WTC11 (cell line): Measurements from ENCODE around the gene LCE5A. TPM values are rescaled to one million over a fixed set of nuclear protein-coding genes. Genes with fewer than 3 reads are reported as not detected.

ENCODE experiments used
- ATAC-seq: fragments of 200-7000 bp; cut with Tn5 transposase; 2 replicates; pipeline ENCODE4 v1.10.0; 2021; ENCODE audit warnings: mild to moderate bottlenecking, moderate library complexity
- CTCF ChIA-PET: fragments of 300-600 bp; sonication (Branson Sonifier 250); formaldehyde crosslinking; loops from one replicate; lab custom pipeline; 2021; ENCODE audit warnings: antibody characterized with exemption; lab: Charles Lee
- POLR2A ChIA-PET: fragments of 350-600 bp; sonication (Branson Sonifier 250); formaldehyde crosslinking; loops from one replicate; lab custom pipeline; 2021; ENCODE audit warnings: antibody characterized with exemption; lab: Charles Lee
- DNase-seq: peaks from one replicate; pipeline ENCODE4 v3.0.0; 2021; ENCODE audit warnings: low spot score
- H3K27ac Mint-ChIP-seq: 2 replicates; pipeline ENCODE4 v1.8.0; 2021; ENCODE audit warnings: mixed read lengths
- H3K27me3 Mint-ChIP-seq: 2 replicates; pipeline ENCODE4 v1.8.0; 2021; ENCODE audit warnings: low read depth, mild to moderate bottlenecking, moderate library complexity, mixed read lengths
- H3K36me3 Mint-ChIP-seq: 2 replicates; pipeline ENCODE4 v1.8.0; 2021; ENCODE audit warnings: mixed read lengths
- H3K4me1 Mint-ChIP-seq: 2 replicates; pipeline ENCODE4 v1.8.0; 2022; ENCODE audit warnings: mixed read lengths
- H3K4me3 Mint-ChIP-seq: 2 replicates; pipeline ENCODE4 v1.8.0; 2021; ENCODE audit warnings: mild to moderate bottlenecking, moderate library complexity, mixed read lengths
- H3K9me3 Mint-ChIP-seq: 2 replicates; pipeline ENCODE4 v1.8.0; 2021; ENCODE audit warnings: mixed read lengths
- ATF1 ChIP-seq: sonication (generic); formaldehyde crosslinking; IDR thresholded peaks from 2 replicates; pipeline ENCODE4 v1.8.1; 2023; ENCODE audit warnings: mild to moderate bottlenecking, moderate library complexity, missing genetic modification reagents
- ESRRA ChIP-seq: sonication (generic); formaldehyde crosslinking; IDR thresholded peaks from 2 replicates; pipeline ENCODE4 v1.8.1; 2022; ENCODE audit warnings: mild to moderate bottlenecking, missing genetic modification reagents, borderline replicate concordance
- FOXK1 ChIP-seq: sonication (generic); formaldehyde crosslinking; IDR thresholded peaks from 2 replicates; pipeline ENCODE4 v1.8.0; 2022; ENCODE audit warnings: mild to moderate bottlenecking, moderate library complexity, missing genetic modification reagents
- FOXP1 ChIP-seq: sonication (generic); formaldehyde crosslinking; IDR thresholded peaks from 2 replicates; pipeline ENCODE4 v1.8.0; 2022; ENCODE audit warnings: missing genetic modification reagents, mild to moderate bottlenecking, moderate library complexity, borderline replicate concordance
- GRHL2 ChIP-seq: fragments of 250-450 bp; sonication (Bioruptor Pico); IDR thresholded peaks from 2 replicates; pipeline ENCODE4 v1.8.0; 2022; ENCODE audit warnings: mild to moderate bottlenecking, moderate library complexity; ENCODE audit not compliant: insufficient replicate concordance, severe bottlenecking
- HMGA2 ChIP-seq: fragments of 250-450 bp; sonication (Bioruptor Pico); IDR thresholded peaks from 2 replicates; pipeline ENCODE4 v1.4.0; 2021; ENCODE audit warnings: mild to moderate bottlenecking, moderate library complexity
- IRF2 ChIP-seq: sonication (generic); formaldehyde crosslinking; IDR thresholded peaks from 2 replicates; pipeline ENCODE4 v1.8.0; 2022; ENCODE audit warnings: low read depth, missing genetic modification reagents, borderline replicate concordance
- JAZF1 ChIP-seq: fragments of 250-450 bp; sonication (Bioruptor Pico); IDR thresholded peaks from 2 replicates; pipeline ENCODE4 v1.9.0; 2021; ENCODE audit warnings: moderate library complexity, mild to moderate bottlenecking, inconsistent platforms
- JUN ChIP-seq: sonication (generic); formaldehyde crosslinking; IDR thresholded peaks from 2 replicates; pipeline ENCODE4 v1.8.0; 2023; ENCODE audit warnings: mild to moderate bottlenecking, missing genetic modification reagents
- KAT7 ChIP-seq: sonication (generic); formaldehyde crosslinking; IDR thresholded peaks from 2 replicates; pipeline ENCODE4 v1.8.1; 2023; ENCODE audit warnings: missing genetic modification reagents, mild to moderate bottlenecking, borderline replicate concordance
- MYBL2 ChIP-seq: sonication (generic); formaldehyde crosslinking; IDR thresholded peaks from 2 replicates; pipeline ENCODE4 v1.8.1; 2023; ENCODE audit warnings: mild to moderate bottlenecking, moderate library complexity, missing genetic modification reagents
- NR2C2 ChIP-seq: sonication (generic); formaldehyde crosslinking; IDR thresholded peaks from 2 replicates; pipeline ENCODE4 v1.8.0; 2022; ENCODE audit warnings: mild to moderate bottlenecking, missing genetic modification reagents
- NR3C1 ChIP-seq: sonication (generic); formaldehyde crosslinking; conservative IDR thresholded peaks from 2 replicates; pipeline ENCODE4 v1.8.1; 2023; ENCODE audit warnings: low read depth, mild to moderate bottlenecking, missing genetic modification reagents
- PRRX2 ChIP-seq: fragments of 250-450 bp; sonication (Bioruptor Pico); IDR thresholded peaks from 2 replicates; pipeline ENCODE4 v1.8.0; 2021; ENCODE audit warnings: mild to moderate bottlenecking
- TCF7 ChIP-seq: sonication (generic); formaldehyde crosslinking; IDR thresholded peaks from 2 replicates; pipeline ENCODE4 v1.8.0; 2022; ENCODE audit warnings: mild to moderate bottlenecking, low read depth, missing genetic modification reagents, moderate library complexity
- ZNF121 ChIP-seq: sonication (generic); formaldehyde crosslinking; IDR thresholded peaks from 2 replicates; pipeline ENCODE4 v1.8.0; 2023; ENCODE audit warnings: missing genetic modification reagents
- ZNF423 ChIP-seq: fragments of 250-450 bp; sonication (Bioruptor Pico); IDR thresholded peaks from 2 replicates; pipeline ENCODE4 v2.1.2; 2022; ENCODE audit warnings: mild to moderate bottlenecking, moderate library complexity
- total RNA-seq: library from RNA; stranded (reverse); gene quantifications from 3 replicates; pipeline ENCODE4 v1.2.3, GENCODE V29; 2021
- TF ChIP-seq, protein P1 (sequence below): sonication (generic); formaldehyde crosslinking; IDR thresholded peaks from 2 replicates; pipeline ENCODE4 v1.8.1; 2023; ENCODE audit warnings: mild to moderate bottlenecking, missing genetic modification reagents, moderate library complexity
- TF ChIP-seq, protein P2 (sequence below): sonication (generic); formaldehyde crosslinking; IDR thresholded peaks from 2 replicates; pipeline ENCODE4 v1.8.1; 2022; ENCODE audit warnings: low read depth, mild to moderate bottlenecking, moderate library complexity, missing genetic modification reagents, borderline replicate concordance
- TF ChIP-seq, protein P3 (sequence below): sonication (generic); formaldehyde crosslinking; IDR thresholded peaks from 2 replicates; pipeline ENCODE4 v1.8.0; 2022; ENCODE audit warnings: mild to moderate bottlenecking, missing genetic modification reagents
- TF ChIP-seq, protein P4 (sequence below): sonication (generic); formaldehyde crosslinking; conservative IDR thresholded peaks from 2 replicates; pipeline ENCODE4 v1.8.1; 2022; ENCODE audit warnings: mild to moderate bottlenecking, missing genetic modification reagents
- TF ChIP-seq, protein P5 (sequence below): sonication (generic); formaldehyde crosslinking; IDR thresholded peaks from 2 replicates; pipeline ENCODE4 v1.8.0; 2022; ENCODE audit warnings: mild to moderate bottlenecking, missing genetic modification reagents
- TF ChIP-seq, protein P6 (sequence below): fragments of 250-450 bp; sonication (Bioruptor Pico); IDR thresholded peaks from 2 replicates; pipeline ENCODE4 v1.9.0; 2021; ENCODE audit warnings: moderate library complexity, mild to moderate bottlenecking, inconsistent platforms, borderline replicate concordance
- TF ChIP-seq, protein P7 (sequence below): sonication (generic); formaldehyde crosslinking; IDR thresholded peaks from 2 replicates; pipeline ENCODE4 v1.8.0; 2022; ENCODE audit warnings: mild to moderate bottlenecking, missing genetic modification reagents
- TF ChIP-seq, protein P8 (sequence below): sonication (generic); formaldehyde crosslinking; IDR thresholded peaks from 2 replicates; pipeline ENCODE4 v1.8.1; 2023; ENCODE audit warnings: mild to moderate bottlenecking, missing genetic modification reagents

LCE5A gene
- total RNA-seq, 1 experiment from 2014 or later, result not detected

DNA sequence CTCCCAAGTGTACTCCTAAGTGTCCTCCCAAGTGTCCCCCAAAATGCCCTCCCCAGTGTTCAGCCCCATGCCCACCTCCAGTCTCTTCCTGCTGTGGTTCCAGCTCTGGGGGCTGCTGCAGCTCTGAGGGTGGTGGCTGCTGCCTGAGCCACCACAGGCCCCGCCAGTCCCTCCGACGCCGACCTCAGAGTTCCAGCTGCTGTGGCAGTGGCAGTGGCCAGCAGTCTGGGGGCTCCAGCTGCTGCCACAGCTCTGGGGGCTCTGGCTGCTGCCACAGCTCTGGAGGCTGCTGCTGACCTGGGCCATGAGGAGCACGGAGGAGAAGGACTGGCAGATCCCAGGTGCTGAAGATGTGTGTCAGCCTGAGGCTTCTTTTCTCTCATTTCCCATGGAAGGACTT lies 993 bp downstream of the LCE5A start:
- DNase-seq, result no peak
- peaks cover 79% of the 10 kb centered on the region for H3K9me3 Mint-ChIP-seq
- H3K27ac Mint-ChIP-seq, result no peak overlapping the region

DNA sequence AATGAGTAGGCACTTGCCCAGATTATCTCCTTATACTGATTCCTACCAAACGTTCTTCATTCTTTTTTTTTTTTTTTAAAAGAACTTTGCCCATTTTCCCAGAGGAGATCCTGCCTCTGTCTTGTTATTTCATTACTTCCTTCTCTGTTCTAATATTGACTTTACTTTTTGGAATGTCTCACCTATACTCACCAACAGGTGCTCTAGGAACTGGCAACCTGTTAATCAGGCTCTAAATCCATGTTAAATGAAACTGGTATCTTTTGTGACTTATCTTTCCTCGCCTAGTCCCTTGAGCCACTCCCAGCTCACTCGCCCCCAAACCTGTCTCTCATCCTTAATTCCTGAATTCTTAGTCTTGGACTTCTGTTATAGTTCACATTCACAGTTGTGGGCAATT lies 2.5 kb downstream of the LCE5A start:
- H3K4me1 Mint-ChIP-seq, result no peaks in the 10 kb centered on the region
- ChIA-PET POLR2A (no interaction called here), CTCF (no interaction called here)
- H3K27me3 Mint-ChIP-seq, result peaks cover 18% of the 10 kb centered on the region
- ATAC-seq (no peak), DNase-seq (no peak)
- peaks cover 70% of the 10 kb centered on the region for H3K36me3 Mint-ChIP-seq
- H3K4me3 Mint-ChIP-seq, result no peak overlapping the region
- H3K9me3 Mint-ChIP-seq, result peaks cover 78% of the 10 kb centered on the region
- no peak overlapping the region for H3K27ac Mint-ChIP-seq
- TF ChIP-seq HMGA2 (CRISPR knock-in tag) (no peak), MYBL2 (CRISPR knock-in tag) (no peak), FOXP1 (CRISPR knock-in tag) (no peak), ZNF121 (CRISPR knock-in tag) (no peak), IRF2 (CRISPR knock-in tag) (no peak)
- TF ChIP-seq, protein P1, sequence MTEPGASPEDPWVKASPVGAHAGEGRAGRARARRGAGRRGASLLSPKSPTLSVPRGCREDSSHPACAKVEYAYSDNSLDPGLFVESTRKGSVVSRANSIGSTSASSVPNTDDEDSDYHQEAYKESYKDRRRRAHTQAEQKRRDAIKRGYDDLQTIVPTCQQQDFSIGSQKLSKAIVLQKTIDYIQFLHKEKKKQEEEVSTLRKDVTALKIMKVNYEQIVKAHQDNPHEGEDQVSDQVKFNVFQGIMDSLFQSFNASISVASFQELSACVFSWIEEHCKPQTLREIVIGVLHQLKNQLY (CRISPR knock-in tag), result no peak
- TF ChIP-seq, protein P2, sequence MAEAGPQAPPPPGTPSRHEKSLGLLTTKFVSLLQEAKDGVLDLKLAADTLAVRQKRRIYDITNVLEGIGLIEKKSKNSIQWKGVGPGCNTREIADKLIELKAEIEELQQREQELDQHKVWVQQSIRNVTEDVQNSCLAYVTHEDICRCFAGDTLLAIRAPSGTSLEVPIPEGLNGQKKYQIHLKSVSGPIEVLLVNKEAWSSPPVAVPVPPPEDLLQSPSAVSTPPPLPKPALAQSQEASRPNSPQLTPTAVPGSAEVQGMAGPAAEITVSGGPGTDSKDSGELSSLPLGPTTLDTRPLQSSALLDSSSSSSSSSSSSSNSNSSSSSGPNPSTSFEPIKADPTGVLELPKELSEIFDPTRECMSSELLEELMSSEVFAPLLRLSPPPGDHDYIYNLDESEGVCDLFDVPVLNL (CRISPR knock-in tag), result no peak

More for the DNA sequence above, 993 bp downstream of the LCE5A start:
- no peaks in the 10 kb centered on the region for H3K4me1 Mint-ChIP-seq
- no peak for ATAC-seq
- H3K36me3 Mint-ChIP-seq, result peaks cover 70% of the 10 kb centered on the region
- peaks cover 22% of the 10 kb centered on the region for H3K27me3 Mint-ChIP-seq
- TF ChIP-seq JUN (CRISPR knock-in tag) (no peak), NR2C2 (no peak), GRHL2 (CRISPR knock-in tag) (no peak), TCF7 (no peak), FOXK1 (CRISPR knock-in tag) (no peak)
- TF ChIP-seq, protein P3, sequence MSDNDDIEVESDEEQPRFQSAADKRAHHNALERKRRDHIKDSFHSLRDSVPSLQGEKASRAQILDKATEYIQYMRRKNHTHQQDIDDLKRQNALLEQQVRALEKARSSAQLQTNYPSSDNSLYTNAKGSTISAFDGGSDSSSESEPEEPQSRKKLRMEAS, result no peak
- CTCF ChIA-PET, result no interaction called here
- H3K4me3 Mint-ChIP-seq, result no peak overlapping the region
- POLR2A ChIA-PET, result no interaction called here

DNA sequence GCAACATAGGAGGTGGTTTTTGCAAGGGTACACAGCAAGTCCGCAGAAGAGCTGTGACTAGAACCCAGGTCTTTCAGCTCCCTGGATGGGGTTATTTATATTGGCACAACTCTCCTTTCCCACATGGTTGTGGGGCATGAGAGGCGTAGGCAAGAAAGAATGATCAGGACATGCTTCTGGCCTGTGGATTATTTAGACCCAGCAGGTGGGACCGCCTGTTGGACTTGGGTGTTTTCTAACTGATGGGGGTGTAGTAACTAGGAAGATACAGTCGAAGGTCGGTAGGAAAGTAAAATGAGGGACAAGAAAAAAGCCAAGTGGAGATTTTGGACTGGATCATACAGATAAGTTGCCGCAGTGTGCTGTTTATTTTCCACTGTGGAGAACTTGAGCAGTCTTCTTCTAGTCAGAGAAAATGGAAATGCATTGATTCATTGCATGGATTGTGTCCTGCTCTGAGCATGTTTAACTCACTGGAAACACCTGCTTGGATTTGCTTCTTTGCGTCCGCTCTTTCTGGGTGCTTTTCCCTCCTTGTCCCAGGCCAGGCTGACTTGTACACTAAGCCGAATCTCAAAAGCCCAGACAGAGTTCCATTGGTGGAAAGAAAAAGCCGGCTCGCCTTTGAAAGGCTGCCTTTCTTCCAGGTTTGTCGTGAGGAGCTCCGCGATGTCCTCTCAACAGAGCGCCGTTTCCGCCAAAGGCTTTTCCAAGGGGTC lies 4.3 kb downstream of the LCE5A start:
- Mint-ChIP-seq H3K27ac (no peak overlapping the region), H3K36me3 (peaks cover 59% of the 10 kb centered on the region), H3K4me3 (no peak overlapping the region), H3K4me1 (no peaks in the 10 kb centered on the region), H3K27me3 (peaks cover 16% of the 10 kb centered on the region), H3K9me3 (peaks cover 63% of the 10 kb centered on the region)
- ChIA-PET POLR2A (no interaction called here), CTCF (no interaction called here)
- no peak for DNase-seq
- no peak for ATAC-seq
- TF ChIP-seq PRRX2 (CRISPR knock-in tag) (no peak), JAZF1 (CRISPR knock-in tag) (no peak), ATF1 (no peak), NR3C1 (CRISPR knock-in tag) (no peak), FOXK1 (CRISPR knock-in tag) (no peak), IRF2 (CRISPR knock-in tag) (no peak), FOXP1 (CRISPR knock-in tag) (no peak), KAT7 (CRISPR knock-in tag) (no peak), ZNF423 (no peak), ESRRA (no peak)
- TF ChIP-seq, protein P4, sequence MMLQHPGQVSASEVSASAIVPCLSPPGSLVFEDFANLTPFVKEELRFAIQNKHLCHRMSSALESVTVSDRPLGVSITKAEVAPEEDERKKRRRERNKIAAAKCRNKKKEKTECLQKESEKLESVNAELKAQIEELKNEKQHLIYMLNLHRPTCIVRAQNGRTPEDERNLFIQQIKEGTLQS (CRISPR knock-in tag), result no peak
- TF ChIP-seq, protein P5, sequence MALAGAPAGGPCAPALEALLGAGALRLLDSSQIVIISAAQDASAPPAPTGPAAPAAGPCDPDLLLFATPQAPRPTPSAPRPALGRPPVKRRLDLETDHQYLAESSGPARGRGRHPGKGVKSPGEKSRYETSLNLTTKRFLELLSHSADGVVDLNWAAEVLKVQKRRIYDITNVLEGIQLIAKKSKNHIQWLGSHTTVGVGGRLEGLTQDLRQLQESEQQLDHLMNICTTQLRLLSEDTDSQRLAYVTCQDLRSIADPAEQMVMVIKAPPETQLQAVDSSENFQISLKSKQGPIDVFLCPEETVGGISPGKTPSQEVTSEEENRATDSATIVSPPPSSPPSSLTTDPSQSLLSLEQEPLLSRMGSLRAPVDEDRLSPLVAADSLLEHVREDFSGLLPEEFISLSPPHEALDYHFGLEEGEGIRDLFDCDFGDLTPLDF (CRISPR knock-in tag), result no peak
- TF ChIP-seq, protein P6, sequence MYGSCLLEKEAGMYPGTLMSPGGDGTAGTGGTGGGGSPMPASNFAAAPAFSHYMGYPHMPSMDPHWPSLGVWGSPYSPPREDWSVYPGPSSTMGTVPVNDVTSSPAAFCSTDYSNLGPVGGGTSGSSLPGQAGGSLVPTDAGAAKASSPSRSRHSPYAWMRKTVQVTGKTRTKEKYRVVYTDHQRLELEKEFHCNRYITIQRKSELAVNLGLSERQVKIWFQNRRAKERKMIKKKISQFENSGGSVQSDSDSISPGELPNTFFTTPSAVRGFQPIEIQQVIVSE (CRISPR knock-in tag), result no peak
- TF ChIP-seq, protein P7, sequence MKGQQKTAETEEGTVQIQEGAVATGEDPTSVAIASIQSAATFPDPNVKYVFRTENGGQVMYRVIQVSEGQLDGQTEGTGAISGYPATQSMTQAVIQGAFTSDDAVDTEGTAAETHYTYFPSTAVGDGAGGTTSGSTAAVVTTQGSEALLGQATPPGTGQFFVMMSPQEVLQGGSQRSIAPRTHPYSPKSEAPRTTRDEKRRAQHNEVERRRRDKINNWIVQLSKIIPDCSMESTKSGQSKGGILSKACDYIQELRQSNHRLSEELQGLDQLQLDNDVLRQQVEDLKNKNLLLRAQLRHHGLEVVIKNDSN (CRISPR knock-in tag), result no peak
- TF ChIP-seq, protein P8, sequence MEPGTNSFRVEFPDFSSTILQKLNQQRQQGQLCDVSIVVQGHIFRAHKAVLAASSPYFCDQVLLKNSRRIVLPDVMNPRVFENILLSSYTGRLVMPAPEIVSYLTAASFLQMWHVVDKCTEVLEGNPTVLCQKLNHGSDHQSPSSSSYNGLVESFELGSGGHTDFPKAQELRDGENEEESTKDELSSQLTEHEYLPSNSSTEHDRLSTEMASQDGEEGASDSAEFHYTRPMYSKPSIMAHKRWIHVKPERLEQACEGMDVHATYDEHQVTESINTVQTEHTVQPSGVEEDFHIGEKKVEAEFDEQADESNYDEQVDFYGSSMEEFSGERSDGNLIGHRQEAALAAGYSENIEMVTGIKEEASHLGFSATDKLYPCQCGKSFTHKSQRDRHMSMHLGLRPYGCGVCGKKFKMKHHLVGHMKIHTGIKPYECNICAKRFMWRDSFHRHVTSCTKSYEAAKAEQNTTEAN, result no peak
